ENCODE data around the gene DNER.
A peak's percentile ranks its signal among the peaks of the same experiment; 100 is the strongest.
"Not testable (repeated sequence)": the region's sequence is repeated elsewhere in the genome, so short reads cannot be mapped to it uniquely, and the experiment has no call there.

The DNER gene

DNA sequence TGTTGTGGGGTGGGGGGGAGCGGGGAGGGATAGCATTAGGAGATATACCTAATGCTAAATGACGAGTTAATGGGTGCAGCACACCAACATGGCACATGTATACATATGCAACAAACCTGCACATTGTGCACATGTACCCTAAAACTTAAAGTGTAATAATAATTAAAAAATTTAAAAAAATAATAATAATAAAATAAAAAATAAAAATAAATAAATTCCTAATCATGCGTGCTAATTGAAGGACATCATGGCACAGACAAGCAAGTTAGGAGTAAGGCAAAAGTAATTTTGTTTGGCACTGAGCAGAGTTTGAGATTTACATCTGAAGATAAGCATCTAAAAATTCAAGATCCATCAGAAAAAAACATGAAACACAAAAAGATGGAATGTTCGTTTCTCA, 100.3 kb downstream of the DNER start:
- not testable (repeated sequence) for DNase-seq

- DNase-seq = no peak
These were observed 101.9 kb downstream of the DNER start for GRCh38 chr2:229612384-229612971.

GRCh38 chr2:229611360-229611759, 103.0 kb downstream of the DNER start:
- no peak for DNase-seq

DNA sequence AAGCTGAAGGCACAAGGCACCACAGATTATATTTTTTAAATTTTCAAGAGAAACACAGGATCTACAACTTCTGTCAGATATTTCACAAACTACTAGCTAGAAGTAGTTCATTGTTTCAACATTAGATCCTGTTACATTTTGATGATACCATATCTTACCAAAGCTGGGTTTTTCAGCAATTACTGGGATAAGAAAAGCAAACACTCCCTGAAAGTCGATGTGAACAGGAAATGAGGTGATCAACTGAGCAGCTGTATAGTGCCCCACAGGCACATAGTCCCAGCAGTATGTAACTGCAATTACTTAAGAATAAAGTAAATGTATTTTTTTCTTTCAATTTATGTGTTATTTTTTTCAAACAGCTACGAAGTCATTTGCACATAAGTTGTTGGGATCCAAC, 103.5 kb downstream of the DNER start:
- DNase-seq = no peak

- no peak for DNase-seq
These were observed 104.0 kb downstream of the DNER start for GRCh38 chr2:229610333-229610732.

GRCh38 chr2:229601936-229602335, 112.4 kb downstream of the DNER start:
- no peak for DNase-seq

DNA sequence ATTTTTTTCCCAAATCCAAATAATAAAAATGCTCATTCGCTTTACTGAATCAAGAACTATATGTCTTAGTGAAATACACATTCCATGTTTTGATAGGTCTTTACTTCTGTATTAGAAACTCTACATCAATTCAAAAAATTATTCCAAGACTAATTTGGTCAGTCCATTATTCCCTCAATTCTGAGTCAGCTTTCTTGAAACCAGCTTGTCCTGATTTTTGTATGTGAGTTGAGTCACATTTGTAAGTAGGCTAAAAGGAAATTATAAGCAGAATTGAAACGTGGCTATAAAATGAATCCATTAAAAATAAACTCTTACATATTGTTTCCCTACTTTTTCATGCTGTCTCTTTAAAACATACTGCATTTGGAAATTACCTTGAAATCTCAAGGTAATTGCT, 113.0 kb downstream of the DNER start:
- DNase-seq = no peak

- DNase-seq = no peak
These were observed 116.1 kb downstream of the DNER start for GRCh38 chr2:229598227-229598626.

- no peak for DNase-seq
These were observed 117.6 kb downstream of the DNER start for GRCh38 chr2:229596796-229597195.

GRCh38 chr2:229591611-229592010, 122.7 kb downstream of the DNER start:
- DNase-seq = no peak

DNA sequence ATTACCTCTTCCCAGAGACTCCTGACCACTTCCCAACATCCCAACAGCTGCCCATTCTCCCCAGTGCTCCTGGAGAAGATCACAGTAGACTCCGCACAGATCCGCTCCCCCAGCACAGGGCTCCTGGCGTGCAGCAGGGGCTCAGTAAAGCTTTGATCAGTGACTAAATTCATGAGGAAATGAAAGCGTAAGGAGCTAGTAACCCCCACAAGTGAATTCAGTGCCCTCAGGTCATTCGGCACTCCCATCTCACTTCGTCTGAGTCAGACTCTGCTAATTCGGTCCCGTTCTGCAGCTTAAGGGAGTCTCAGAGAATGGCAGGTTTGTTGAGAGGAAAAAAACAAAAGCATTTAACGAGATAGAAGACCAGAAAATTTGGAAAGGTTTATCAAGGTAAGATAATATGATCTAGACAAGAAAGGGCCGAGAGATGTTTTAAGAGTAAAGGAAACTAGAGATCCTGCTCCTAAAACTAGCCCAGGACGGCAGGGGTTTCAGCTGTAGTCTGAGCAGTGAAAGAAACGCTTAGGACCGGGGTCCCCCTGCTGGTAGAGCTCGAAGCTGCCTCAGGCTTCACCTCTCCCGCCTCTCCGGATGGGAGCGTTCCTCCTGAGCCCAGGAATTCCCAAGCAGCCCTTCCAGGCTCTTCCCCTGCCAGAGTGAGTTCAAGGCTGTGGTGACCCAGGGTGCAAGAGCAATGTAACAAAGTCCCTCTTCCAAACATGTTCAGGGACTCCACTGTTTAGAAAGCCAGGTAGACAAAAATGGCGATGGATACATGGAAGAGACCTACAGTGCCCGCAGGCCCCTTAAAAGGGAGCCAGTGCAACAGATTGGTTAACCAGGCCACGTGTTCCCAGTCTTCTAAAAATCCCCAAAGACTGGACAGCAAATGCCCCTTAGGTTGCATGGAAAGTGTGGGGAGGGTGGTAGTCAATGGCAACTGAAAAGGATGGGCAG, 127.3 kb downstream of the DNER start:
- DNase-seq = peak; percentile 66

DNA sequence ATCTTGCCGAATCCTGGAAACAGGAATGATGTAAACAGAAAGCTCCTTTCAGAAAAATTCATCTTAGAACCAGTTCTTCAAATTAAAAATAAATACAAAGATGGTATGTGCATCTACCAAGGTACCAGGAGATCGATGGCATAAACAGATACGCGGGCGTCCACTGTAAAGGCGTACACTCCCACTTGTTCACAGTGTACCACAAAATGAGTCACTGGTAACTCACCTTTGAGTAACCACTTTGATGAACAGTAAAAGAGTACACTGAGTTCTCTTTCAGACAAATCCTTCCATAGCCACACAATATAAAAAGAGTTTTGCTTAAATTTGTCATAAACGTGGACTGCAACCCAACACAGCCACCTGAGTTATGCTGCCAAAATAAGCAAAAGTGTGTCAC, 128.3 kb downstream of the DNER start:
- no peak for DNase-seq

DNA sequence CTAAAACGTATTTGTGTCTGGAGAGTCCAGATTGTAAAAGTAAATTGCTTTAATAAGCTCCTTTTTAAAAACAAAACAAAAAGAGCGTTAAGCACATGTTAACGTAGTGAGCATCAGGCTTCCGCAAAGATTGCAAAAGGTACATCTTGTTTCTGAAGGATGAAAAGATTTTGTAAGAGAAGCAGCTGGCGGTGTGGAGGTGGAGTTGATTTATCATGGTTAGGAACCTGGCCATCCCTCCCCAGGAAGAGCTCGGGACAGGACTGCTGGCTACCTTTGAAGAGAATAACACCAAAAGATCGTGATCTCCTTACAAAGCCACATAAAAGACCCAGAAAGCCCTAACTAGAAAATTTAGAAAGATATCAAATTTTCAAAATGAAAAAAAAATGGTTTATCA, 132.2 kb downstream of the DNER start:
- DNase-seq = no peak

GRCh38 chr2:229578052-229578846, 136.1 kb downstream of the DNER start:
- no peak for DNase-seq

DNA sequence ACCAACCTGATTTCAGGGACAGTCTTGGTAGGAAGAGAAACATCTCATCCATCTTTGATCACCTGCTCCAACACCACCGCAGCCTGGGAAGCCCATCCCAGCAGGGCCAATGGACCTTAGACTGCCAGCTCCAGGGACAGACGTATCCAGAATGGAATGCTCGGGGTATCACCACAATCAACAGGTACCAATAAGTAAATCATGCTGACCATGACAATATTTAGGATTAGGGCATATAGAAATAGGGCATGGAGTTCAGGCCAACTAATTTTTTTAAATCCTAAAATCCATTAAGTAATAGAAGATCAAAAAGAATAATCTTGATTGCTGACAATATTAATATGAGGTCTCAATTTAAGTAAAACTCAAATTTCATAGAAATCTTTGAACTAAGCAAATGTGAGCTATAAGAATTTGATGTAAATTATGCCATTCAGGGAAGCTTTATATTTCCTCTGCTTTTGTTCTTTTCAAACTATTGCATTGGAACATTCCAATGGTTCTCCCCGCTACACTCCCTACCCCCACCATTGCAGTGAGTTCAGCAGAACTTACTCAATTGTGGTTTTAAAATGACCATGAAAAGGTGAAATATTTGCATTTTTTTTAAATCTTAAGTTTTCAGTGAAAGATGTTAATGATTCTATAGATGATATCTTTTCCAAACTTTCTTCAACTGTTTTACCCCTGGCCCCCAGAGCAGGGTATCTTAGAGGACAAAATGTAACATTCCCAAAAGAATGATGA, 138.6 kb downstream of the DNER start:
- no peak for DNase-seq

DNA sequence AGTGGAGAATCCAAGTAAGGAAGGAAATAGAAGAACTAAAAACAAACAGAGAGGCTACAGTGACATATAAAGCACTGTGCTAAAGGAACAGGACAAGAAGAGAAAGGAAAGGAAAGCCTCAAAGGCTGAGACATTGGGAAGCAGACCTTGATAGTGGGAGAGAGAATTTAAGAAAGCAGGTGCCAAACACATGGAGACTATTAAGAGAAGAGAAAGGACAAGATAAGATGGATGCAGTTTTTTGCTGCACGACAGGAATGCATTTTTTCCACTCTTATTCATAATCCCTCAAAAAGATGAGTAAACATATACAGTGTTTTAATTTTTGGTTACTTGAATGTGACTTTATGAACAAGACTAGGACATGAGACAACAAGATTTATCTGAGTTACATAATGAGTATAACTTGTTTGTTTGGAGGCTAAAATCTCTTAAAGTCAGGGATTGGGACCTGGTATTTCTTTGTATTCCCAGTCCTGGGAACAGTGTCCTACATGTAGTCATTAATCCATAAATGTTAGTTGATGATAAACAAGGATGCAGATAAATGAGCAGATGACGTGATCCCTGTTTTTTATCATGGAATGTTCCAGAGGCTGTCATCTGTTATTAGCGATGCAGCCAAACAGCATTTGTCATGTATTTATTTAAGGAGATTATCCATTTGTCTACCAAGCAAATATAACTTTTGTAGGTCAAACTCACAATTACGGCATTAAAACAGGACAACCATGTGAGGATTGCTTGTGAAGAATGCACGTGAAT, 141.7 kb downstream of the DNER start:
- no peak for DNase-seq

- no peak for DNase-seq
These were observed 143.1 kb downstream of the DNER start for GRCh38 chr2:229571243-229571642.

DNA sequence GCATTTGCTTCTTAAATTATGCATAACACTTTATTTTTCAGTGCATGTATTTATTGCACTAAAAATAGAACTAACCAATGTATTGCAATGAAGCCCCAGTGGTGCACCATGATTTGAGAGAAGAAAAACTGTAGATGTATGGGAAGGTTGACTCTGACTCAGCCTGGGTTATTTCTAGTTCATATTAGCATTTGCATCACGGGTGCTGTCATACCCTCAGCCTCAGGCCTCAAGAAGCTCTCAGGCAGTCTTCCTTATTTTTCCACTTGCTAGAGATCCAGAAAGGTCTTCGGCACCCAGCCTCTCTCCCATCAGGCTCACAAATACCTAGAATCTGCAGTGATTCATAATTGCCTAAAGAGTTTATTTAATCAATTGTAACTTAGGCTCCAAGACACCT, 148.0 kb downstream of the DNER start:
- DNase-seq = no peak

DNA sequence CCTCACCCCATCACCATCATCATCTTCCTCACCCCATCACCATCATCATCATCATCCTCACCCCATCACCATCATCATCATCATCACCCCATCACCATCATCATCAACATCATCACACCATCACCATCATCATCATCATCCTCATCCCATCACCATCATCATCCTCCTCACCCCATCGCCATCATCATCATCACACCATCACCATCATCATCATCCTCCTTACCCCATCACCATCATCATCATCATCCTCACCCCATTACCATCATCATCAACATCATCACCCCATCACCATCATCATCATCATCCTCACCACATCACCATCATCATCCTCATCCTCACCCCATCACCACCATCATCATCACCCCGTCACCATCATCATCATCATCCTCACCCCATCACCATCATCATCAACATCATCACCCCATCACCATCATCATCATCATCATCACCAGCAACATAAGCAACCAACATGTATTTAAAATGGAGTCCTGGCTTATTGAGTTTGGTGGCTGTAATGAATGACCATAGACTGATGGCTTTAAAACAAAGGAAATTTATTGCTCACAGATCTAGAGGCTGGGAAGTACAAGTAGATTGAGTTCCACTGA, 150.0 kb downstream of the DNER start:
- DNase-seq = no peak

GRCh38 chr2:229563388-229563787, 151.0 kb downstream of the DNER start:
- no peak for DNase-seq

DNA sequence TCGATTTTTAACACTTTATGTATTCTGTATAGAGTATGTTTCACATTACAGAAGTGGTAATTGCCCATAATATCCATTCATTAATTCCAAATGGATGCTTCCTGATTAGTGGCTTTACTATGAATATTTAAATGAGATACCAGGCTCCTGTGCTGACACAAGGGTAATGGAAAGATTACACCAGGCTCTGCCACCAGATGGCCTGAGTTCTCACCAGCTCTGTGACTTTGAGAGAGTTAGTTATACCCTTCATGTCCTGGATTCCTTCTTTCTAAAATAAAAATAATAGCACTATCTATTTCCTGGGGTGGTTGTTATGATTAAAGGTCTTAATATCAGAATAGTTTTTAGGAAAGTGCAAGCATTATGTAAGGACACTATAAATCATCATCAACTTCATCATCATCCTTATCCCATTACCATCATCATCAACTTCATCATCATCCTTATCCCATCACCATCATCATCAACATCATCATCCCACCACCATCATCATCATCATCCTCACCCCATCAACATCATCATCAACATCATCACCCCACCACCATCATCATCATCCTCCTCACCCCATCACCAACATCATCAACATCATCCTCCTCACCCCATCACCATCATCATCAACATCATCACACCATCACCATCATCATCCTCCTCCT, 151.8 kb downstream of the DNER start:
- no peak for DNase-seq
